H1 (cell line): ENCODE data around the gene MECP2. TPM values are rescaled to one million over a fixed set of nuclear protein-coding genes. Genes with fewer than 3 reads are reported as not detected.

Source experiments
- CTCF ChIA-PET: fragments of 300-600 bp; sonication (Branson Sonifier 250); formaldehyde crosslinking; loops from one replicate; lab custom pipeline; 2021; ENCODE audit not compliant: partially characterized antibody; lab: Charles Lee
- POLR2A ChIA-PET: fragments of 300-600 bp; sonication (Branson Sonifier 250); formaldehyde crosslinking; loops from one replicate; lab custom pipeline; 2021; ENCODE audit warnings: inconsistent platforms; ENCODE audit not compliant: partially characterized antibody; lab: Charles Lee
- DNase-seq, 2 experiments: peaks; one replicate each; pipeline versions ENCODE4 v3.0.0 to v3.0.0-alpha.2; 2010 to 2022; ENCODE audit warnings: low spot score in 2 of 2, low read depth in 1 of 2, mixed read lengths in 1 of 2
- FAIRE-seq: peaks from 2 replicates; lab custom pipeline; 2011; peaks lifted over from hg19 to GRCh38; lab: Jason Lieb, UNC
- H2AFZ ChIP-seq: 2 replicates; pipeline ENCODE4 v1.8.1; 2012; ENCODE audit warnings: low read length, inconsistent platforms
- H2AK5ac ChIP-seq: 2 replicates; pipeline ENCODE4 v1.6.1; 2013; ENCODE audit warnings: low read depth, low read length
- H2BK120ac ChIP-seq: replicated peaks from 2 replicates; pipeline ENCODE3; 2013; ENCODE audit warnings: low read depth, low read length, inconsistent platforms
- H2BK12ac ChIP-seq: 2 replicates; pipeline ENCODE4 v1.6.1; 2013; ENCODE audit warnings: low read depth, low read length
- H2BK15ac ChIP-seq: 2 replicates; pipeline ENCODE4 v1.6.1; 2013; ENCODE audit warnings: low read length
- H2BK20ac ChIP-seq: 2 replicates; pipeline ENCODE4 v1.6.1; 2013; ENCODE audit warnings: low read length
- H2BK5ac ChIP-seq: 2 replicates; pipeline ENCODE4 v1.6.1; 2013; ENCODE audit warnings: low read depth, low read length
- H3K14ac ChIP-seq: 2 replicates; pipeline ENCODE4 v1.6.1; 2013; ENCODE audit warnings: inconsistent platforms; ENCODE audit not compliant: insufficient read length
- H3K18ac ChIP-seq: 2 replicates; pipeline ENCODE4 v1.6.1; 2013; ENCODE audit warnings: low read length; ENCODE audit errors: extremely low read depth
- H3K23ac ChIP-seq: 2 replicates; pipeline ENCODE4 v1.6.1; 2013; ENCODE audit warnings: inconsistent platforms; ENCODE audit not compliant: insufficient read length
- H3K23me2 ChIP-seq: 2 replicates; pipeline ENCODE4 v1.6.1; 2013; ENCODE audit warnings: low read depth, low read length
- H3K27ac ChIP-seq: 2 replicates; pipeline ENCODE4 v1.6.1; 2011; ENCODE audit warnings: low read depth, low read length, inconsistent platforms
- H3K27me3 ChIP-seq, 4 experiments: replicated peaks in 1 of 4; 1 replicate in 1 of 4; 2 replicates in 3 of 4; pipeline versions ENCODE4 v1.6.1 to v1.8.1; 2011 to 2013; ENCODE audit warnings: low read length in 3 of 4, mild to moderate bottlenecking in 3 of 4, inconsistent platforms in 2 of 4, mixed read lengths in 2 of 4, moderate library complexity in 1 of 4; ENCODE audit not compliant: control insufficient read depth in 3 of 4, insufficient read depth in 3 of 4; ENCODE audit errors: extremely low read depth in 1 of 4
- H3K36me3 ChIP-seq, 4 experiments: 2 replicates each; pipeline versions ENCODE4 v1.6.1 to v1.8.1; 2011 to 2013; ENCODE audit warnings: mild to moderate bottlenecking in 4 of 4, low read length in 3 of 4, moderate library complexity in 2 of 4, control low read depth in 1 of 4, inconsistent platforms in 1 of 4; ENCODE audit not compliant: insufficient read depth in 4 of 4, control insufficient read depth in 2 of 4
- H3K4ac ChIP-seq: replicated peaks from 2 replicates; pipeline ENCODE3; 2013; ENCODE audit warnings: low read length, low read depth, mixed read lengths, inconsistent platforms; ENCODE audit not compliant: insufficient read length
- H3K4me1 ChIP-seq, 4 experiments: replicated peaks in 1 of 4; 1 replicate in 1 of 4; 2 replicates in 3 of 4; pipeline versions ENCODE4 v1.6.1 to v1.8.1; 2011 to 2013; ENCODE audit warnings: low read length in 3 of 4, inconsistent platforms in 2 of 4, mixed read lengths in 1 of 4; ENCODE audit not compliant: insufficient read depth in 4 of 4, control insufficient read depth in 3 of 4
- H3K4me2 ChIP-seq, 2 experiments: 2 replicates each; pipeline versions ENCODE4 v1.6.1 to v1.8.1; 2011 to 2013; ENCODE audit warnings: low read depth in 2 of 2, low read length in 2 of 2, control low read depth in 1 of 2, inconsistent platforms in 1 of 2, mild to moderate bottlenecking in 1 of 2; ENCODE audit not compliant: insufficient read depth in 1 of 2
- H3K4me3 ChIP-seq, 4 experiments: fragments of 200-600, 300-600 bp in 1 of 4; sonication (generic), shearing (Covaris generic), sonication (Bioruptor Twin) in 1 of 4; 2 replicates each; pipeline versions ENCODE4 v1.5.1 to v1.8.1; 2011 to 2016; ENCODE audit warnings: low read length in 4 of 4, low read depth in 3 of 4, control low read depth in 2 of 4, inconsistent platforms in 2 of 4, mild to moderate bottlenecking in 2 of 4, mixed read lengths in 1 of 4, moderate library complexity in 1 of 4; ENCODE audit not compliant: insufficient read depth in 2 of 4; ENCODE audit errors: extremely low read depth in 1 of 4
- H3K56ac ChIP-seq: replicated peaks from 2 replicates; pipeline ENCODE3; 2013; ENCODE audit warnings: low read depth, mild to moderate bottlenecking, mixed read lengths, low read length, inconsistent platforms; ENCODE audit not compliant: insufficient read length
- H3K79me1 ChIP-seq: 2 replicates; pipeline ENCODE4 v1.6.1; 2013; ENCODE audit warnings: low read depth, low read length, control low read depth
- H3K79me2 ChIP-seq, 2 experiments: 2 replicates each; pipeline versions ENCODE4 v1.6.1 to v1.8.1; 2012 to 2013; ENCODE audit warnings: low read length in 2 of 2, mild to moderate bottlenecking in 2 of 2, inconsistent platforms in 1 of 2; ENCODE audit not compliant: insufficient read depth in 2 of 2, control insufficient read depth in 1 of 2
- H3K9ac ChIP-seq, 4 experiments: replicated peaks in 1 of 4; 1 replicate in 1 of 4; 2 replicates in 3 of 4; pipeline versions ENCODE4 v1.6.1 to v1.8.1; 2011 to 2013; ENCODE audit warnings: low read depth in 3 of 4, low read length in 3 of 4, control low read depth in 2 of 4, mild to moderate bottlenecking in 2 of 4, moderate library complexity in 2 of 4, inconsistent platforms in 1 of 4; ENCODE audit errors: extremely low read depth in 1 of 4
- H3K9me3 ChIP-seq, 2 experiments: 2 replicates each; pipeline versions ENCODE4 v1.6.1 to v1.8.1; 2012 to 2013; ENCODE audit warnings: mild to moderate bottlenecking in 2 of 2, moderate library complexity in 2 of 2, control low read depth in 1 of 2, inconsistent platforms in 1 of 2, low read depth in 1 of 2, low read length in 1 of 2, mixed read lengths in 1 of 2; ENCODE audit not compliant: insufficient read depth in 2 of 2
- H4K20me1 ChIP-seq, 2 experiments: replicated peaks in 1 of 2; 2 replicates each; pipeline versions ENCODE3 to v1.8.1; 2011 to 2013; ENCODE audit warnings: inconsistent platforms in 2 of 2, low read length in 2 of 2, mild to moderate bottlenecking in 1 of 2; ENCODE audit not compliant: insufficient read depth in 2 of 2, control insufficient read depth in 1 of 2
- H4K5ac ChIP-seq: 2 replicates; pipeline ENCODE4 v1.6.1; 2013; ENCODE audit warnings: low read length, low read depth, mixed read lengths, inconsistent platforms; ENCODE audit not compliant: insufficient read length
- H4K8ac ChIP-seq: 2 replicates; pipeline ENCODE4 v1.8.0; 2013; ENCODE audit warnings: mild to moderate bottlenecking, moderate library complexity, low read length, inconsistent platforms; ENCODE audit not compliant: insufficient read depth; ENCODE audit errors: extremely low read depth
- H4K91ac ChIP-seq: replicated peaks from 2 replicates; pipeline ENCODE3; 2013; ENCODE audit warnings: low read length, mixed read lengths, inconsistent platforms; ENCODE audit not compliant: insufficient read length
- CBX5 ChIP-seq: fragments of 300-800, 300-1000 bp; sonication (generic); IDR thresholded peaks from 2 replicates; pipeline ENCODE4 v1.7.1; 2016; ENCODE audit warnings: antibody characterized with exemption, low read length, low read depth
- CBX8 ChIP-seq: fragments of 300-800, 300-1000 bp; sonication (generic); IDR thresholded peaks from 2 replicates; pipeline ENCODE4 v1.7.1; 2016; ENCODE audit warnings: low read depth, low read length, borderline replicate concordance
- CREB1 ChIP-seq: IDR thresholded peaks from 2 replicates; pipeline ENCODE4 v1.6.1; 2012; ENCODE audit warnings: inconsistent platforms
- GABPA ChIP-seq: IDR thresholded peaks from 2 replicates; pipeline ENCODE4 v1.6.1; 2011; ENCODE audit warnings: mild to moderate bottlenecking, low read length, moderate library complexity, borderline replicate concordance; ENCODE audit not compliant: insufficient read depth
- JUN ChIP-seq: IDR thresholded peaks from 2 replicates; pipeline ENCODE4 v1.6.1; 2011; ENCODE audit warnings: low read depth, mild to moderate bottlenecking, improper control_type of control experiment, low read length
- KDM5A ChIP-seq: fragments of 200-600 bp; IDR thresholded peaks from 2 replicates; pipeline ENCODE4 v1.7.1; 2012; ENCODE audit warnings: mild to moderate bottlenecking, low read length, inconsistent platforms, mixed read lengths
- SP4 ChIP-seq: IDR thresholded peaks from 2 replicates; pipeline ENCODE4 v1.6.1; 2012; ENCODE audit warnings: low read length, inconsistent platforms
- WGBS, 2 experiments: shearing (Covaris generic) in 1 of 2; methylation state at CpG; one replicate each; pipeline versions ENCODE4 v1.1.6 to v1.1.7; 2013 to 2015; ENCODE audit warnings: low lambda C conversion rate in 2 of 2, mixed read lengths in 2 of 2, inconsistent platforms in 1 of 2, low coverage in 1 of 2, missing lambda C conversion rate in 1 of 2; ENCODE audit not compliant: insufficient replicate concordance in 2 of 2, insufficient coverage in 1 of 2, insufficient read length in 1 of 2; ENCODE audit errors: extremely low coverage in 1 of 2, missing lambda C conversion rate in 1 of 2; 5-methylcytosine and 5-hydroxymethylcytosine counted together
- polyA plus RNA-seq, 7 experiments: library from polyadenylated mRNA; depleted of rRNA in 3 of 7; stranded (reverse) in 5 of 7; unstranded in 2 of 7; fragments of >200 nt in 5 of 7; fragments of 200-250 nt in 2 of 7; gene quantifications; 1 replicate in 5 of 7; 2 replicates in 1 of 7; 4 replicates in 1 of 7; pipeline versions ENCODE4 v1.2.1 to v1.2.3, GENCODE V29; 2011 to 2013; ENCODE audit warnings: missing spikeins in 2 of 7, mixed read lengths in 2 of 7
- total RNA-seq: library from RNA; stranded (reverse); fragmentation: NEBNext Ultra II Directional; extraction: Animal tissue kit (Norgen Biotek cat#: 25700); gene quantifications from 2 replicates; pipeline ENCODE4 v1.2.1, GENCODE V29; 2021

MECP2 gene
- total and polyA plus RNA-seq, 2 of the 8 experiments (the other 6 are each of a cell fraction or from before 2014, with no cell fraction given), result 5.0 to 32.4 TPM

- no peak overlapping the region for H2AK5ac ChIP-seq
- H2AFZ ChIP-seq, result no peak overlapping the region
- H3K27ac ChIP-seq, result no peak overlapping the region
- H3K23me2 ChIP-seq, result no peaks in the 10 kb centered on the region
- POLR2A ChIA-PET, result interaction anchor here (1.6 to 1.7 kb wide), 2 partner anchors 9 to 14 kb away, joined by 5 to 6 read pairs; no protein-coding TSS in a partner anchor
- H3K36me3 ChIP-seq, result no peaks in the 10 kb centered on the region
- no peaks in the 10 kb centered on the region for H3K27me3 ChIP-seq
- H3K23ac ChIP-seq, result no peak overlapping the region
- no peak overlapping the region for H4K5ac ChIP-seq
- TF ChIP-seq CREB1 (no peak), GABPA (no peak), SP4 (no peak), CBX5 (no peak), JUN (no peak), CBX8 (no peak), KDM5A (no peak)
- no peak overlapping the region for H2BK20ac ChIP-seq
- H3K4me3 ChIP-seq, result no peak overlapping the region
- H3K14ac ChIP-seq, result no peak overlapping the region
- H3K79me1 ChIP-seq, result no peaks in the 10 kb centered on the region
- no peak overlapping the region for H4K8ac ChIP-seq
- H3K4ac ChIP-seq, result no peak overlapping the region
- no peak overlapping the region for H2BK120ac ChIP-seq
- H3K9me3 ChIP-seq, result no peaks in the 10 kb centered on the region
- WGBS, 2 experiments, result 90% methylated on average over 10 of the region's 11 CpGs; no CpG with 5 or more reads in 1 of the 2 experiments
- H4K20me1 ChIP-seq, result no peaks in the 10 kb centered on the region
- no peak overlapping the region for H2BK12ac ChIP-seq
- H3K4me1 ChIP-seq, result peaks cover 0 to 8% (median 0%) of the 10 kb centered on the region in 4 experiments; a peak in 2 of 7 replicates
- no peak overlapping the region for H3K56ac ChIP-seq
- no peak overlapping the region for H3K18ac ChIP-seq
- H4K91ac ChIP-seq, result no peak overlapping the region
- CTCF ChIA-PET, result interaction anchor here (0.7 kb wide), 1 partner anchor 9 kb away, joined by 4 read pairs; no protein-coding TSS in a partner anchor
- H3K4me2 ChIP-seq, result no peak overlapping the region
- no peaks in the 10 kb centered on the region for H3K79me2 ChIP-seq
- no peak for FAIRE-seq
- no peak overlapping the region for H3K9ac ChIP-seq
- DNase-seq, result no peak
- H2BK15ac ChIP-seq, result no peak overlapping the region
- H2BK5ac ChIP-seq, result no peak overlapping the region
Observed at GRCh38 chrX:154004315-154004714, 93.2 kb downstream of the MECP2 start.
